GM19099 (cell line): ENCODE results near the gene AKAP1.

Source experiments
- POLR2A ChIP-seq: IDR thresholded peaks from 3 replicates; pipeline ENCODE4 v1.6.1; 2011; ENCODE audit warnings: low read depth; ENCODE audit not compliant: insufficient read length; ENCODE audit errors: extremely low read depth

Gene AKAP1

DNA sequence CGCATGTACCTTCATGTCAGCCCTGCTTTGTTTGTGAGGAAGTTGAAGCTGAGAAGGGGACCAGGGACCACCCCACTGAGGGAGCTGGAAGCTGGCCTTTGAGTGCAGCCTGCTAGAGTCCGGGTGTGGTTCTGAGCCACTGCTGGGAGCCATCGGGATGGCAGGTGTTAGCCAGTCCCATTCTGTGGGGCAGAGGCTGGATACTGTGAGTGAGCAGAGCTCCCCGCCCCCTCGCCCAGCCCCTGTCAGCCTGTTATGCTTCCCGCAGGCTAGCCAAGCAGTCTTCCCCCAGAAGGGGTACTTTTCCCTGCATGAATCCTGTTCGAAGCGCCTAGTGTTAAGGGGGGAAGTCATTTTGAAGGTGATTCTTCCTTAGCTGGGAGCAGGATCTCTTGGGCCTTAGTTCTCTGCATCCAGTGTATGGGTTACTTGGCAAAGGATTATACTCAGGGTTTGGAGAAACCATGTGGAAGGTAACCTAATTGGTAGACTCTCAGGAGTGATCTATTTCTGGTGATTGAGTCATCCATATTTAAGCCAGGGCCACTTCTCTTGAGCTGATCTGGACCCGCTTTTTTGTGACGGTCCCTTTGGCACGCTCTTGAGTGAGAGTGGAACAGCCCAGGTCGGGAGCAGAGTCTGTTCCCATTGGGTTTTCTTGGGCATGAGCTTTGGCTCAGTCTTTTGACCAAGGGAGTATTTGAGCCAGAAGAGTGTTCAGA, 23.8 kb downstream of the AKAP1 start:
- no peak for TF ChIP-seq POLR2A

DNA sequence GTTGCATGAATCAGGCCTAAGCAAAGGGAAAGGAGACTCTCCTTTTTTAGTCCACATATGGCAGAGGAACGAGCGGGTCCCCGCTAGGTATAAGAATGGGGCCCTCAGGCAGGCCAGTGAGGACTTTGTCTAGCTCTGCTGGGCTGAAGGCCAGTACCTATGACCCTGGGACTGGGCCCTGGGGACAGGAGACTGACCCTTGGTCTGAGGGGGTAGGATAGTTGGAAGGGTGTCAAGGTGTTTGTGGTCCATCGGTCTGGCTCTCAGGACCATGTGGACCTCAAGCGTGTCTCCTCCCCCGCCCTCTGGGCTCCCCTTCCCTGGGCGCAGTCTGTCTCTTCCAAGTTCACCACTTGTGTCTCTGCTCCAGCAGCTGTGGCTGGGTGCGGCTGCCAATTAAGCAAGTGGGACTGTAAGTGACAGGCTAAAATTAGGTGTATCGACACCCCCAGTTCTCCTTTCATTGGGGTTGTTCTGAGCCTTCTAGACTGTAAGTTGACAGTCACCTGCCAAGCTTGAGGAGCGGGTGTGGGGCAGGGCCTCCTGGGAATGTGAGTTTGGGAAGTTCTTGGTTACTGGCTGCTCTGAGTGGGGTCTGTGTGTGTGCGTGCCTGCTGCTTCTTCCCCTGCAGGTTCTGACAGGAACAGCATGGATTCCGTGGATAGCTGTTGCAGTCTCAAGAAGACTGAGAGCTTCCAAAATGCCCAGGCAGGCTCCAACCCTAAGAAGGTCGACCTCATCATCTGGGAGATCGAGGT, 24.5 kb downstream of the AKAP1 start:
- no peak for TF ChIP-seq POLR2A

DNA sequence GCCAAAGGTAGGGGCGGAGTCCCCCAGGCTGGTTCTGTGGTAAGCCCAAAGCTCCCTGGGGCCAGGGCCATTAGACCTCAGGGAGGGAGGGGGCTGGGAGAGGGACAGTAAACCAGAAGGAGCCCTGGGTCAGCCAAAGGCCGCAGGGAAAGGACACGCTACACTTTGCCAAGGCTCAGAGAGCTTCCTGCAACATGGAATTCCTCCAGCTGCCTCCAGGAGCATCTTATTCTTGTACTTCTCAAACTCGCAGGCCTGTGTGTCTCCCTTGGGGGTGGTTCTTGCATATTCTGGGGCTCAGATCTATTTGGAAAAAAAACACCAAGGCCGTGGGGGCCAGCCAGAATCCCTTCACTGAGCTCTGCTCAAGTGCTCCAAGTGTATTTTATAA, 25.1 kb downstream of the AKAP1 start:
- TF ChIP-seq POLR2A = no peak

DNA sequence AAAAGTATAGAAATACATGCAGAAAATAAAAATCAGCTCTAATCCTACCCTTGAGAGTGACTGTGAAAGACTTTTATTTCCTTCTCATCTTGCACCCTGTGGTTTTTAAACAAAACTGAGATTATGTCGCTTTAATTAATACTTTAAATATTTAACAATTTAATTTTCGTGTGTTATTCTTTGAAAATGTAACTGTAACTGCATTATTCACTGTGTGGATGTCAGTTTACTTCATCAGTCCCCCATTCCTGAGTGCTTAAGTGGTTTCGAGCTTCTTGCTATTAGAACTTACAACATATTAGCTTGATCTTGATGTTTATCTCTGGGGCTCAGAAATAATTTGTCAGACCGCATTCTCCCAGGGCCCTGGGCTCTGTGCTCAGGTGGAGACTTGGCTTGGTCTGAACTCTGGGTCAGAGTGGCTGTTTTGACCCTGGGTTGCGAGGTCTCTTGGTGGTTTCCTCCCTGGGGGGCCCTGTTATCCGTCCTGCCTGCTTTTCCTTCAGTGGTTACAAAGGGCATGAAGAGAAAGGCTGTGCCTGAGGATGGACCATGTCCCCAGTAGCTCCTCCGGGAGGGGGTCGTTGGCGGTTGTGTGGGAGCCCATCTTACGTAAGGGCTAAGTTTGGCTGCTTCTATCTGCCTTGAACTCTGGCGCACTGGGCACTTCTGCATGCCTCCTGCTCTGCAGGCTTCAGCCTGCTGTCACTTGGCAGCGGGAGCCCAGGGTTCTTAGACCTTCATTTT, 25.7 kb downstream of the AKAP1 start:
- no peak for TF ChIP-seq POLR2A

DNA sequence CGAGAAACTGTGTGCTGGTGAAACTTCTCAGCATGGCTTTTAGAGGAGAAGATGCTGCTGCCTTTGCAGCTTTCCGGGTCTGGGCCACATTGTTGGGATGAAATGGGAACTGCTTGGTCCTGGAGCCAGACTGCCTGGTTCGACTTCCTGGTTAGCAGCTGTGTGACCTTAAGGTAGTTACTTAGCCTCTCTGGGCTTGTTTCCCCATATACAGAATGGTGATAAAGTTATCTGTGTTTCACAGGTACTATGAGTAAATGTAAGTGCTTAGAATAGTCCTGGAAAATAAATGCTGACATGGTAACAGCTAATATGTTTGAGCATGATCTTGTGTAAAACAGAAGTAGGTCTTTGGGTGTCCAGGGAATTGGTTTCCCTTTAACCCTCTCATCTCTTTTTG, 26.3 kb downstream of the AKAP1 start:
- TF ChIP-seq POLR2A = no peak

DNA sequence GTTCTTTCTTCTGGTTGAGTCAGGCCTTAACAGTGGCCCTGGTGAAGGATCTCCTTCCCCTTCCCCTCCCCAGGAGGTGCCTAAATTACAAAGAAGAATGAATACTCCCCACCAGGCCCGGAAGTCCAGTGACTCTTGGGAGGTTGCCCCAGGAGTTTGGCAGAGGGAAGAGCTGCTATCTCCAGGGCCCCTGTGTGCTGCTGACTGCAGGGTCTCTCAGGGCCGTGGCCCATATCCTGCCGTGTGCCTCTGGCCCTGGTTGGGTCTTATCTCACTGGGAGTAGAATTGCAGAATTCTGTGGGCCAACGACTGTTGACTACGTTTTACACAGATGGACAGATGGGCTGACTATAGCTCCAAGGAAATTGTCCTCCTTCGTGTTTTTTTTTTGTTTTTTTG, 28.0 kb downstream of the AKAP1 start:
- TF ChIP-seq POLR2A = no peak

DNA sequence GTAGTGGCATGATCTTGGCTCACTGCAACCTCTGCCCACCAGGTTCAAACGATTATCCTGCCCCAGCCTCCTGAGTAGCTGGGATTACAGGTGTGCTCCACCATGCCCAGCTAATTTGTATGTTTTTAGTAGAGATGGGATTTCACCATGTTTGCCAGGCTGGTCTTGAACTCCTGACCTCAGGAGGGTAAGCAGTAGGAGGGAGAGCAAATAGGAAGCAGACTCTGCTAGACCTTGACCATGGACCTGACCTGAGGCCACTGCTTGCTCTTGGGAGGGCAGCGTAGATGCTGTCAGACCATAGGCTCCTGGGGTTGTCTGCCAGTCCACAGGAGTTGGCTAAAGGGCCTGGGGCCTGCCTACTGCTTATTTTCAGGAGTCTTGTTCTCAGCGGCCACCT, 28.6 kb downstream of the AKAP1 start:
- TF ChIP-seq POLR2A = no peak

DNA sequence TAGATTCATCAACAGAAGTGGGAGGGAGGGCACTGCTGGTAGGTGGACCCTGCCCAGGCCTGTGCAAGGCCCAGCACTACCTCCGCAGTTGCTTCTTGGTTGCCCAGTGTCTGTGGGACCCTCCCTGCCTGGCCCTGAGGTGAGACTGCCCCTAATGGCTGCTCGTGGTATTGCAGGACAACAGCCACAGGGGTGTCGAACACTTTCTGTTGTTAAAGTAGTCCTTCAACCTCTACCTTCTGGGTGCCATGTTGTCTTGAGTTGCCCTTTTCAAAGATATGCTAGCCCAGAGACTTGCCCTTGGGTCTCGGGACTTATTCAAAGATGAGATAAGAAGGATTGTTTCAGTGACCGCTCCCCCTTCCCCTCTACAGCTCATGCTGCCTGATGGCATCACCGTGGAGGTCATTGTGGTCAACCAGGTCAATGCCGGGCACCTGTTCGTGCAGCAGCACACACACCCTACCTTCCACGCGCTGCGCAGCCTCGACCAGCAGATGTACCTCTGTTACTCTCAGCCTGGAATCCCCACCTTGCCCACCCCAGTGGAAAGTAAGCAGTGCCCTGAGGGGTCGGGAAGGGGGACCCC, 29.1 kb downstream of the AKAP1 start:
- no peak for TF ChIP-seq POLR2A

DNA sequence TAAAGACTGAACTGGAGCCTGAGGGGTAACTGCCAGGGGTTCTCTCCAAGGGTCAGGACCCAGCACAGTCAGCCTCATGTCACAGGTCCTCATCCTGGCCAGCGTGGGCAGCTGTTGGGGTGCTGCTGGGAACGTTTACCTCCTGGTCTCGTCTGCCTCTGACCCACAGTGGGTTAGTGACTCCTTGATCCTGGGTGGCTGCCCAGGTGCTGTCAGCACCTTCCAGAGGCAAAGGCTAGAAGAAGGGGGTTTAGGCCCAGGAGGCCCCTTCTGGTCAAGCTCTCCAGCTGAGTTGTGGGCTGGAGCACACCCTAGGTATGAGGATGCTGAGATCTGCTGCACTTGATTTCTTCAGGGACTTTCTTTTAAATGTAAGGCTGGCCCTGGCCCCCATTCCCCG, 30.3 kb downstream of the AKAP1 start:
- no peak for TF ChIP-seq POLR2A

DNA sequence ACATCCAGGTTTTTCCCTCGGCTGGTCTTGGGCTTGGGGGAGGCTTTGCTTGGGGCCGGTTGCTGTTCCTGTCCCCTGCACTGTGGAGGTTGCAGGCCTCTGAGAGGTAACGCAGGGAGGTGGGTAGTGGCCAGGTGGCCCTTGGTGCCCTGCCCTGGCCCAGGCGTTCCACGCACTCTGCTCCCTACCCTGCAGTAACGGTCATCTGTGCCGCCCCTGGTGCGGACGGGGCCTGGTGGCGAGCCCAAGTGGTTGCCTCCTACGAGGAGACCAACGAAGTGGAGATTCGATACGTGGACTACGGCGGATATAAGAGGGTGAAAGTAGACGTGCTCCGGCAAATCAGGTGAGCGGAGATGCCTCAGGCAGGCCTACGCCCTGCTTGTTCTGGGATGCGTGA, 30.9 kb downstream of the AKAP1 start:
- TF ChIP-seq POLR2A = no peak

DNA sequence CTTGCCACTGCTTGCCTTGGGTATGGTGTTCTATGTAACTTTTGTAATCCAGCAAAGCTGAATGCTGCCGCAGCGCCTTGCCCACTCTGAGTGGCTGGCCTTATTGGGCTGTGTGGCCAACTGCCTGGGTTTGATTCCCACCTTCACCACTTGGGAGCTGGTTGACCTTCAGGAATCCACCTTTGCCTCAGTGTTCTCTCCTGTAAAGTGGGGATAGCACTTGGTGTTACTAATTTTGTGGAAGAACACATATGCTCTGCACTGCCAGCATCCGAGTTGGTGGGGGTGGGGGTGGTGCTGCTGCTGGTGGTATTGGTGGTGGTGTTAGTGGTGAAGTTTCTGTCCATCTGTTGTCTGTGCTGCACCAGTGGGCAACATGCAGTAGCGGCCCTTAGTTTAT, 32.8 kb downstream of the AKAP1 start:
- no peak for TF ChIP-seq POLR2A

DNA sequence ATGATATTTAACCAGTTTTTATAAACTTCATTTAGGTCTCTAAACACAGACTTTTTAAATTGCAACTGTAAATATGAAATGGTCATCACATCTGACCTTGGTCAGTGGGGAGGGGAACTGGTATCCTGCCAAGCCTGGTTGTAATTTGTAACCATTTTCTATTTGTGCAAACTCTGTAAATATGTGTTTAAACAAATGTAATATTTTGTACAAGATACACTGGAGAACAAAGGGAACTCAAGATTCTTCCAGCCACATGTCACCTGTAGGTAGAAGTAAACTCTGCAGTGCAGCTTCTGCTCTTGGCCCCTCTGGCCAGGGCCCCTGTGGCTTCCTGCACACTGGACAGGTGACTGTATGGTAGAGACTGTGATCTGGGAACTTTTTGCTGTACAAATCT, 35.8 kb downstream of the AKAP1 start:
- no peak for TF ChIP-seq POLR2A

DNA sequence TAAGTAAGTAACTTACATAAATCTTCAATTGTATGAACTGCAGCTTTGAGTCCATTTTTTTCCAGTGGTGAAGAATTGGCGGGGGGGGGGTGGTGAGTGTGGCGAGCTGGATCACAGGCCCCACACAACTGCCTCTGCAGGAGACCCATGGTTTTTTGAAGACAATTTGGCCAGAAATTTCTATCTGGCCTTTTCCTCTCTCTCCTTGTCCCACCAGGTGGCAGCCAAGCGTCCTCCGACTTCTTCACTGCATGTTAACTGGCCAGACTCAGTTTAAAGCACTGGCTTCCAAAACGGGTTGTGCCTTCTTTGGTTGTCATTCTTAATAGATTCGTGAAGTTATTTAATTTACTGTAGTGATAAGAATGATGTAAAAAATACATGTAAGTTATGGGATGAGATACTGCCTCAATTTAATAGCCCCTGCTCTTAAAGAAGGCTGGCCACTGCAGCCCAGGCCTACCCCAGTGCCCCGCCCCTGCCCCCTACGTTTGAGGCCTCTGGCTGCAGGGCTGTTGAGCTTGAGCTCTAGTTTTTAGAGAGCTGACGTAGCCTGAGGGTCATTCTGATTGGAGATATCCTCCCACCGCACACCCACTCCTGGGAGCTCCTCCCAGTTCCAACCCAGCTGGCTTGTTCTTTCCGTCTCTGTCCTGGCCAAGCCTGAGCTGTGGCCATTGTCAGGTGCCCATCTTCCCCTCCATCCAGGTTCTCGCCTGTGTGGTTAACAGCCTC, 36.4 kb downstream of the AKAP1 start:
- TF ChIP-seq POLR2A = no peak

DNA sequence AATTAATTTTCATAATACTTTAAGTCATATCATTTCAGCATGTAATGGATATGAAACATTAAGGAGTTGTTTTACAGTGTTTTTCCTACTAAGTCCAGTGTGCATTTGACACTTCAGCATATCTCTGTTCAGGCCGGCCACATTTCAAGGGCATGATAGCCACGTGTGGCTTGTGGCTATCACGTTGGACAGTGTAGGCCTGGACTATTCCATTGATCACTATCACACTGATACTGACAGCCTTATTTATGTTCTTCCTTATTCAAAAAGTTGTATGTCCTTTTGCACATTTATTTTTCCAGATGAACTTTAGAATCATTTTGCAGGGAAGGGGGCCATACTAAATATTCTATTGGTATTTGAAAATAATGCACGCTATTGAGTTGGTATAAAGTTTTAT, 39.0 kb downstream of the AKAP1 start:
- no peak for TF ChIP-seq POLR2A

DNA sequence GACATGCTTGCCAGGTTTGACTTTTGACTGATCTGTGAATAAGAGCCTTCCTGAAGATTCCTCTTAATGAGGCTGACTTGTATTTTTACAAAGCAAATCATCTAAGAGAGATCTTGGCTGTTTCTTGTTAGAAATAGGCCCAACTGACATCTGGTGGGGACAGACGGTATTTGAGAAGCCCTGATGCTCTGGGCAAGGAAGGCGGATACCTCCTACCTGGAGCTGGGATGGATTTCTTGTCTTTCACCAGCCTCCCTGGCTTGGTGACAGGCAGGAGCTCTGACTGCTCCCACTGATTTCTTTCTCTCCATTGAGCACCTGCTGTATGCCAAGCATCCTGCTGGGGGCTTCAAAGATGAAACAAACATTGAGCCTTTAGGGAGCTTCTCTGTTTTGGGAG, 40.4 kb downstream of the AKAP1 start:
- no peak for TF ChIP-seq POLR2A
